IMR-90 (cell line): ENCODE results near the gene TMLHE.

ENCODE experiments used
- CEBPB ChIP-seq: IDR thresholded peaks from 2 replicates; pipeline ENCODE4 v1.6.1; 2012; ENCODE audit warnings: low read depth, low read length, improper control_type of control experiment
- TF ChIP-seq, protein P1 (sequence below): conservative IDR thresholded peaks from 2 replicates; pipeline ENCODE4 v1.5.1; 2012; ENCODE audit warnings: mild to moderate bottlenecking, low read depth, low read length, improper control_type of control experiment

GRCh38 chrX:155505296-155505695, 107.5 kb downstream of the TMLHE start:
- TF ChIP-seq, protein P1, sequence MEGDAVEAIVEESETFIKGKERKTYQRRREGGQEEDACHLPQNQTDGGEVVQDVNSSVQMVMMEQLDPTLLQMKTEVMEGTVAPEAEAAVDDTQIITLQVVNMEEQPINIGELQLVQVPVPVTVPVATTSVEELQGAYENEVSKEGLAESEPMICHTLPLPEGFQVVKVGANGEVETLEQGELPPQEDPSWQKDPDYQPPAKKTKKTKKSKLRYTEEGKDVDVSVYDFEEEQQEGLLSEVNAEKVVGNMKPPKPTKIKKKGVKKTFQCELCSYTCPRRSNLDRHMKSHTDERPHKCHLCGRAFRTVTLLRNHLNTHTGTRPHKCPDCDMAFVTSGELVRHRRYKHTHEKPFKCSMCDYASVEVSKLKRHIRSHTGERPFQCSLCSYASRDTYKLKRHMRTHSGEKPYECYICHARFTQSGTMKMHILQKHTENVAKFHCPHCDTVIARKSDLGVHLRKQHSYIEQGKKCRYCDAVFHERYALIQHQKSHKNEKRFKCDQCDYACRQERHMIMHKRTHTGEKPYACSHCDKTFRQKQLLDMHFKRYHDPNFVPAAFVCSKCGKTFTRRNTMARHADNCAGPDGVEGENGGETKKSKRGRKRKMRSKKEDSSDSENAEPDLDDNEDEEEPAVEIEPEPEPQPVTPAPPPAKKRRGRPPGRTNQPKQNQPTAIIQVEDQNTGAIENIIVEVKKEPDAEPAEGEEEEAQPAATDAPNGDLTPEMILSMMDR: no peak
- TF ChIP-seq CEBPB: no peak
